B cell (primary cell): Measurements from ENCODE around the gene SLC25A21. TPM values are rescaled to one million over a fixed set of nuclear protein-coding genes. Genes with fewer than 3 reads are reported as not detected.

Experiments used
- ATAC-seq: fragments of 200-7000 bp; cut with Tn5 transposase; one replicate; pipeline ENCODE4 v1.10.0; 2021; ENCODE audit warnings: low read depth, mild to moderate bottlenecking, moderate number of reproducible peaks, moderate library complexity
- CTCF ChIA-PET: fragments of 350-600 bp; sonication (Branson Sonifier 250); formaldehyde crosslinking; loops from one replicate; lab custom pipeline; 2021; ENCODE audit warnings: antibody characterized with exemption, inconsistent platforms; lab: Charles Lee
- POLR2A ChIA-PET: fragments of 350-600 bp; sonication (Branson Sonifier 250); formaldehyde crosslinking; loops from one replicate; lab custom pipeline; 2021; ENCODE audit warnings: antibody characterized with exemption; lab: Charles Lee
- DNase-seq: peaks from one replicate; pipeline ENCODE4 v3.0.0; 2013
- H2AFZ ChIP-seq: 2 replicates; pipeline ENCODE4 v1.6.1; 2012; ENCODE audit warnings: mild to moderate bottlenecking, low read depth, low read length; ENCODE audit not compliant: insufficient read depth, poor library complexity, severe bottlenecking
- H3K27ac ChIP-seq, 2 donors: 1 replicate in 1 of 2; 2 replicates in 1 of 2; pipeline ENCODE4 v1.5.1; 2012 to 2013; ENCODE audit warnings: low read length in 2 of 2, mild to moderate bottlenecking in 2 of 2, moderate library complexity in 1 of 2
- H3K27me3 ChIP-seq, 4 experiments: fragments of 200-600 bp in 1 of 4; sonication (generic) in 1 of 4; replicated peaks in 1 of 4; 1 replicate in 2 of 4; 2 replicates in 2 of 4; pipeline versions ENCODE4 v1.6.1 to v1.7.0; 2013 to 2016; ENCODE audit warnings: low read length in 3 of 4, mild to moderate bottlenecking in 2 of 4, mixed read lengths in 1 of 4, moderate library complexity in 1 of 4; ENCODE audit not compliant: insufficient read depth in 4 of 4, control insufficient read depth in 3 of 4; ENCODE audit errors: control extremely low read depth in 1 of 4
- H3K36me3 ChIP-seq, 2 experiments: replicated peaks in 1 of 2; 1 replicate in 1 of 2; 2 replicates in 1 of 2; pipeline versions ENCODE4 v1.6.1 to v1.7.1; 2013; ENCODE audit warnings: low read length in 1 of 2; ENCODE audit not compliant: insufficient read depth in 2 of 2, control insufficient read depth in 1 of 2; ENCODE audit errors: control extremely low read depth in 1 of 2, extremely low read depth in 1 of 2
- H3K4me1 ChIP-seq, 2 donors: fragments of 200-600 bp in 1 of 2; sonication (generic) in 1 of 2; 1 replicate in 1 of 2; 2 replicates in 1 of 2; pipeline versions ENCODE4 v1.5.1 to v1.6.1; 2013 to 2017; ENCODE audit warnings: low read length in 2 of 2; ENCODE audit not compliant: control insufficient read depth in 2 of 2, insufficient read depth in 2 of 2
- H3K4me2 ChIP-seq: replicated peaks from 2 replicates; pipeline ENCODE3; 2012; ENCODE audit warnings: mild to moderate bottlenecking, low read depth, low read length; ENCODE audit not compliant: poor library complexity, severe bottlenecking
- H3K4me3 ChIP-seq, 5 experiments: fragments of 200-600 bp in 1 of 5; sonication (generic) in 1 of 5; 1 replicate in 3 of 5; 2 replicates in 2 of 5; pipeline versions ENCODE4 v1.5.1 to v1.7.0; 2011 to 2016; ENCODE audit warnings: low read length in 4 of 5, mild to moderate bottlenecking in 4 of 5, low read depth in 2 of 5, control low read depth in 1 of 5, moderate library complexity in 1 of 5; ENCODE audit not compliant: insufficient read depth in 1 of 5; ENCODE audit errors: control extremely low read depth in 1 of 5, extremely low read depth in 1 of 5
- H3K79me2 ChIP-seq: fragments of 200-600 bp; sonication (generic); one replicate; pipeline ENCODE4 v1.6.0; 2016; ENCODE audit warnings: low read length; ENCODE audit not compliant: control insufficient read depth, insufficient read depth
- H3K9ac ChIP-seq: fragments of 200-600 bp; sonication (generic); 2 replicates; pipeline ENCODE4 v1.6.1; 2017; ENCODE audit warnings: mild to moderate bottlenecking, low read length, moderate library complexity
- H3K9me3 ChIP-seq, 3 donors: one replicate each; pipeline versions ENCODE4 v1.6.1 to v1.7.1; 2013; ENCODE audit warnings: low read length in 2 of 3; ENCODE audit not compliant: control insufficient read depth in 2 of 3, insufficient read depth in 1 of 3; ENCODE audit errors: control extremely low read depth in 1 of 3
- H4K20me1 ChIP-seq: 2 replicates; pipeline ENCODE4 v1.6.0; 2012; ENCODE audit warnings: mild to moderate bottlenecking, low read length; ENCODE audit not compliant: insufficient read depth, control insufficient read depth, poor library complexity, severe bottlenecking
- H3K27ac Mint-ChIP-seq: one replicate; pipeline ENCODE4 v1.8.0; 2021; ENCODE audit warnings: mixed read lengths
- H3K27me3 Mint-ChIP-seq: one replicate; pipeline ENCODE4 v1.8.0; 2021; ENCODE audit warnings: mixed read lengths
- H3K4me1 Mint-ChIP-seq: one replicate; pipeline ENCODE4 v1.8.0; 2021; ENCODE audit warnings: mixed read lengths
- H3K4me3 Mint-ChIP-seq: one replicate; pipeline ENCODE4 v1.8.0; 2021; ENCODE audit warnings: mixed read lengths
- H3K9me3 Mint-ChIP-seq: one replicate; pipeline ENCODE4 v1.8.0; 2022; ENCODE audit warnings: mixed read lengths; ENCODE audit not compliant: insufficient read depth
- EZH2 ChIP-seq: IDR thresholded peaks from 2 replicates; pipeline ENCODE4 v1.6.1; 2012; ENCODE audit warnings: borderline replicate concordance, low read depth, mild to moderate bottlenecking, moderate library complexity, low read length; ENCODE audit not compliant: insufficient read depth, poor library complexity, severe bottlenecking
- WGBS: methylation state at CpG from one replicate; pipeline ENCODE4 v1.1.5; 2013; ENCODE audit warnings: missing lambda C conversion rate; ENCODE audit not compliant: insufficient coverage; 5-methylcytosine and 5-hydroxymethylcytosine counted together
- intact Hi-C: fragments of 100-400 bp; cut with micrococcal nuclease; formaldehyde crosslinking; loops from one replicate; pipeline ENCODE4 v1.10.0; 2022
- polyA plus RNA-seq: library from polyadenylated mRNA; depleted of rRNA; stranded (reverse); fragments of >200 nt; gene quantifications from 2 replicates; pipeline ENCODE4 v1.2.3, GENCODE V29; 2012
- total RNA-seq, 2 donors: library from RNA; stranded (reverse); fragments of 120-200 nt in 1 of 2; gene quantifications; 1 replicate in 1 of 2; 2 replicates in 1 of 2; pipeline versions ENCODE4 v1.2.3 to v1.2.4, GENCODE V29; 2013 to 2022
- TF ChIP-seq, protein P1 (sequence below): fragments of 200-600 bp; IDR thresholded peaks from one replicate; pipeline ENCODE4 v1.8.0; 2022; ENCODE audit warnings: antibody characterized with exemption, mild to moderate bottlenecking

Gene SLC25A21
- total and polyA plus RNA-seq, 2 donors (not counting 1 experiment from before 2014, with no cell fraction given) = not detected

DNA sequence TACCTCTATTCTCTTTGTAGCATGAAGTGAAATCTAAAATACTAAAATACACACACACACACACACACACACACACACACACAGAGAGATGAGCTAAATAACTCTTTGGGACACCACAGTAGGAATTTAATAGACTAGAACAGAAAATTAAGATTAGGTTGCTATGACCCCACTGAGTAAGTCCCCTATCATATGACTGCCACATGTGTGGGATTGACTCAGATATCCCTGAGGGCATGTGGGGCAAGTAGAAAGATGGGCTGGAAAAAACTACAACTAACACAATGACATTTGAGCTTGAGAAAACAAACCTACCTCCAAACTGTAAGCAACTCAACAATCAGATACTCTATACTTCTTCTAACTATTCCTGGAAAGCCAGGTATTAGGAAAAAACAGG lies 27.0 kb downstream of the SLC25A21 start:
- TF ChIP-seq, protein P1, sequence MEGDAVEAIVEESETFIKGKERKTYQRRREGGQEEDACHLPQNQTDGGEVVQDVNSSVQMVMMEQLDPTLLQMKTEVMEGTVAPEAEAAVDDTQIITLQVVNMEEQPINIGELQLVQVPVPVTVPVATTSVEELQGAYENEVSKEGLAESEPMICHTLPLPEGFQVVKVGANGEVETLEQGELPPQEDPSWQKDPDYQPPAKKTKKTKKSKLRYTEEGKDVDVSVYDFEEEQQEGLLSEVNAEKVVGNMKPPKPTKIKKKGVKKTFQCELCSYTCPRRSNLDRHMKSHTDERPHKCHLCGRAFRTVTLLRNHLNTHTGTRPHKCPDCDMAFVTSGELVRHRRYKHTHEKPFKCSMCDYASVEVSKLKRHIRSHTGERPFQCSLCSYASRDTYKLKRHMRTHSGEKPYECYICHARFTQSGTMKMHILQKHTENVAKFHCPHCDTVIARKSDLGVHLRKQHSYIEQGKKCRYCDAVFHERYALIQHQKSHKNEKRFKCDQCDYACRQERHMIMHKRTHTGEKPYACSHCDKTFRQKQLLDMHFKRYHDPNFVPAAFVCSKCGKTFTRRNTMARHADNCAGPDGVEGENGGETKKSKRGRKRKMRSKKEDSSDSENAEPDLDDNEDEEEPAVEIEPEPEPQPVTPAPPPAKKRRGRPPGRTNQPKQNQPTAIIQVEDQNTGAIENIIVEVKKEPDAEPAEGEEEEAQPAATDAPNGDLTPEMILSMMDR = no peak
- no peak for TF ChIP-seq EZH2
- CTCF ChIA-PET = no interaction called here
- no peaks in the 10 kb centered on the region for H3K27me3 ChIP-seq
- no peak overlapping the region for H3K9ac ChIP-seq
- no peak overlapping the region for H3K27ac Mint-ChIP-seq
- H3K27ac ChIP-seq = no peak overlapping the region
- H4K20me1 ChIP-seq = no peaks in the 10 kb centered on the region
- DNase-seq (no peak), ATAC-seq (no peak)
- no peaks in the 10 kb centered on the region for H3K36me3 ChIP-seq
- H3K27me3 Mint-ChIP-seq = no peaks in the 10 kb centered on the region
- POLR2A ChIA-PET = no interaction called here
- no peaks in the 10 kb centered on the region for H3K4me1 Mint-ChIP-seq
- H3K4me1 ChIP-seq = no peaks in the 10 kb centered on the region
- no peak overlapping the region for H3K4me3 ChIP-seq
- H2AFZ ChIP-seq = no peak overlapping the region
- no peak overlapping the region for H3K4me3 Mint-ChIP-seq
- no peaks in the 10 kb centered on the region for H3K9me3 Mint-ChIP-seq
- no peaks in the 10 kb centered on the region for H3K79me2 ChIP-seq
- intact Hi-C loops = no loop called here
- H3K4me2 ChIP-seq = no peak overlapping the region
- peaks cover 0 to 2% (median 0%) of the 10 kb centered on the region in 3 donors for H3K9me3 ChIP-seq

DNA sequence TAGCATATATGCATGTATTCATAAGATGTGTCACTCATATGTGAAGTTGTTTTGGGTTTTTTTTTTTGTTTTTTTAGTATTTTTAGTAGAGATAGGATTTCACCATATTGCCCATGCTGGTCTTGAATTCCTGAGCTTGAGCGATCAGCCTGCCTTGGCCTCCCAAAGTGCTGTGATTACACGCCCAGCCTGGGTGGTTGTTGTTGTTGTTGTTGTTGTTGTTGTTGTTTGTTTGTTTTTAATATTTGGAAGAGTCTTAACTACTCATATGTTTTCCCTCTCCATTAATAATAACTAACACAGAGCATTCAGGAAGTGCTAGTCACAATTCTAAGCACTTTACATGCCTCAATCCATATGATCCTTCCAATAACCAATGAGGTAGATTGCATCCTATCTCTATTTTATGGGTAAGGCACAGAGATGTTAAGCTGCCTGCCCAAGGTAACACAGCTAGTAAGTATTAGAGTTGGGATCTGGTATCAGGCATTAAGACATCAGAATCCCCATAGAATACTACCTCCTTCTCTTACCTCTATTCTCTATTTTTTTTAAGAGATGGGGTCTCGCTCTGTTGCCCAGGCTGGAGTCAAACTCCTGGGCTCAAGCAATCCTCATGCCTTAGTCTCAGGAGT lies 27.6 kb downstream of the SLC25A21 start:
- Histone ChIP-seq H3K79me2 (no peaks in the 10 kb centered on the region), H4K20me1 (no peaks in the 10 kb centered on the region), H3K27ac (no peak overlapping the region), H3K4me3 (no peak overlapping the region), H3K4me1 (no peaks in the 10 kb centered on the region), H2AFZ (no peak overlapping the region), H3K4me2 (no peak overlapping the region), H3K36me3 (no peaks in the 10 kb centered on the region), H3K9me3 (peaks cover 0 to 2% (median 0%) of the 10 kb centered on the region in 3 donors), H3K27me3 (no peaks in the 10 kb centered on the region), H3K9ac (no peak overlapping the region)
- H3K4me3 Mint-ChIP-seq = no peak overlapping the region
- TF ChIP-seq EZH2 = no peak
- TF ChIP-seq, protein P1 = no peak
- no peaks in the 10 kb centered on the region for H3K27me3 Mint-ChIP-seq
- ATAC-seq (no peak), DNase-seq (no peak)
- intact Hi-C loops = no loop called here
- H3K4me1 Mint-ChIP-seq = no peaks in the 10 kb centered on the region
- ChIA-PET POLR2A (no interaction called here), CTCF (interaction anchor here (0.6 kb wide), 1 partner anchor 800 kb away, joined by 3 read pairs; no protein-coding TSS in a partner anchor)
- H3K27ac Mint-ChIP-seq = no peak overlapping the region
- WGBS = 100% methylated on average over 1 of the region's 3 CpGs
- no peaks in the 10 kb centered on the region for H3K9me3 Mint-ChIP-seq
